ENCODE data around the gene YDJC. TPM values are rescaled to one million over a fixed set of nuclear protein-coding genes. Genes with fewer than 3 reads are reported as not detected.

The YDJC gene
- 25.8 and 45.1 TPM in 2 replicates for total RNA-seq

GRCh38 chr22:21629255-21630149 is at the start of gene YDJC:
Gene YDJC (minus strand): TSS chr22:21630022. CDS start chr22:21630014, 8 bp downstream.

GRCh38 chr22:21641789-21642583 is 12.2 kb upstream of the YDJC start, which contains the start of gene SDF2L1:
Gene SDF2L1 (plus strand): TSS chr22:21642302. CDS start chr22:21642337, 35 bp downstream.

GRCh38 chr22:21632237-21632895 is 2.5 kb upstream of the YDJC start, which contains the start of gene CCDC116:
Gene CCDC116 (plus strand): TSS chr22:21632760. CDS start chr22:21633182, 422 bp downstream.

Other genes starting within 250 kb of the YDJC start
- not detected in 2 replicates for gene RIMBP3B, start 246.3 kb downstream of the YDJC start, total RNA-seq
- 3.4 and 4.1 TPM in 2 replicates for gene HIC2, start 212.7 kb downstream of the YDJC start, total RNA-seq
- gene TMEM191C, start 162.6 kb downstream of the YDJC start, total RNA-seq = 0.34 and 0.85 TPM in 2 replicates
- gene RIMBP3C, start 78.6 kb downstream of the YDJC start, total RNA-seq = not detected in 2 replicates
- gene UBE2L3, start 62.3 kb downstream of the YDJC start, total RNA-seq = 15.0 and 27.3 TPM in 2 replicates
- 0.07 TPM in 1 of 2 replicates, not detected in the other for gene CCDC116, start 2.7 kb upstream of the YDJC start, total RNA-seq
- 23.6 and 125 TPM in 2 replicates for gene SDF2L1, start 12.3 kb upstream of the YDJC start, total RNA-seq
- gene PPIL2, start 36.0 kb upstream of the YDJC start, total RNA-seq = 21.5 and 30.8 TPM in 2 replicates
- under 0.01 and 0.21 TPM in 2 replicates for gene YPEL1, start 105.8 kb upstream of the YDJC start, total RNA-seq
- gene MAPK1, start 237.6 kb upstream of the YDJC start, total RNA-seq = 38.3 and 58.8 TPM in 2 replicates